Spleen (tissue), 11 donors: ENCODE measurements around the gene FAM219B. TPM values are rescaled to one million over a fixed set of nuclear protein-coding genes. Genes with fewer than 3 reads are reported as not detected.
"Not testable (repeated sequence)": the region's sequence is repeated elsewhere in the genome, so short reads cannot be mapped to it uniquely, and the experiment has no call there.

ENCODE experiments used
- DNase-seq: peaks from one replicate; pipeline ENCODE4 v3.0.0-alpha.2; 2020
- H3K27ac ChIP-seq, 8 donors: fragments of 200-600 bp; sonication (generic) in 7 of 8; 1 replicate in 4 of 8; 2 replicates in 4 of 8; pipeline versions ENCODE4 v1.5.0 to v1.8.0; 2016 to 2021; ENCODE audit warnings: inconsistent platforms in 4 of 8, mild to moderate bottlenecking in 4 of 8, moderate library complexity in 1 of 8
- H3K27me3 ChIP-seq, 7 donors: fragments of 200-600 bp; sonication (generic) in 6 of 7; replicated peaks in 1 of 7; 1 replicate in 4 of 7; 2 replicates in 3 of 7; pipeline versions ENCODE4 v1.5.0 to v1.8.0; 2016 to 2021; ENCODE audit warnings: inconsistent platforms in 3 of 7, mild to moderate bottlenecking in 1 of 7
- H3K36me3 ChIP-seq, 6 donors: fragments of 200-600 bp; sonication (generic) in 5 of 6; 1 replicate in 4 of 6; 2 replicates in 2 of 6; pipeline versions ENCODE4 v1.5.0 to v1.8.0; 2016 to 2021; ENCODE audit warnings: inconsistent platforms in 2 of 6
- H3K4me1 ChIP-seq, 6 donors: fragments of 200-600 bp; sonication (generic) in 5 of 6; 1 replicate in 3 of 6; 2 replicates in 3 of 6; pipeline versions ENCODE4 v1.5.0 to v1.8.0; 2016 to 2021; ENCODE audit warnings: inconsistent platforms in 3 of 6
- H3K4me3 ChIP-seq, 8 donors: fragments of 200-600 bp; sonication (generic) in 7 of 8; 1 replicate in 4 of 8; 2 replicates in 4 of 8; pipeline versions ENCODE4 v1.5.0 to v1.8.0; 2016 to 2021; ENCODE audit warnings: inconsistent platforms in 4 of 8, mild to moderate bottlenecking in 4 of 8, moderate library complexity in 2 of 8
- H3K9me3 ChIP-seq, 8 donors: fragments of 200-600 bp; sonication (generic) in 7 of 8; 1 replicate in 4 of 8; 2 replicates in 4 of 8; pipeline versions ENCODE4 v1.5.0 to v1.8.0; 2016 to 2021; ENCODE audit warnings: inconsistent platforms in 4 of 8
- POLR2A ChIP-seq, 3 donors: fragments of 450-650 bp; IDR thresholded peaks; one replicate each; pipeline ENCODE4 v1.5.1; 2017; ENCODE audit warnings: antibody characterized with exemption in 3 of 3, mild to moderate bottlenecking in 1 of 3
- POLR2AphosphoS5 ChIP-seq, 3 donors: sonication (generic); formaldehyde crosslinking; IDR thresholded peaks; one replicate each; pipeline ENCODE4 v1.5.1; 2017; ENCODE audit warnings: antibody characterized with exemption in 3 of 3
- WGBS, 5 donors: extraction: QIAGEN DNeasy Blood & Tissue Kit in 3 of 5; methylation state at CpG; one replicate each; pipeline versions ENCODE4 v1.1.5 to v1.1.7; 2013 to 2018; 5-methylcytosine and 5-hydroxymethylcytosine counted together
- intact Hi-C: fragments of 100-400 bp; cut with DNase I; formaldehyde crosslinking; loops from one replicate; pipeline ENCODE4 v1.15.0; 2023; ENCODE audit warnings: low total_unique reads
- polyA plus RNA-seq, 3 donors: library from polyadenylated mRNA; stranded (reverse); fragments of 200-250 nt; gene quantifications; one replicate each; pipeline ENCODE4 v1.2.1, GENCODE V29; 2013
- total RNA-seq, 7 donors: library from RNA; depleted of rRNA in 3 of 7; stranded (reverse); fragments of >200 nt in 3 of 7; fragmentation: NEBNext Ultra II Directional in 4 of 7; extraction: Animal tissue kit (Norgen Biotek cat#: 25700) in 4 of 7; gene quantifications; one replicate each; pipeline versions ENCODE4 v1.1.0 to v1.2.1, GENCODE V29; 2016 to 2021
- TF ChIP-seq, protein P1 (sequence below), 11 experiments: fragments of 200-600 bp in 7 of 11; fragments of 450-650 bp in 4 of 11; sonication (generic) in 4 of 11; IDR thresholded peaks in 8 of 11; conservative IDR thresholded peaks in 3 of 11; 1 replicate in 7 of 11; 2 replicates in 4 of 11; pipeline versions ENCODE4 v1.4.0 to v1.8.0; 2016 to 2021; ENCODE audit warnings: antibody characterized with exemption in 11 of 11, inconsistent platforms in 4 of 11, mild to moderate bottlenecking in 1 of 11
- donor health status: healthy with polysubstance abuse.
- donor health status: DM: no; HTN: no; CAD: no; lungs with moderate emphysema.
- donor health status: DM: no; HTN: no; CAD: no.
- donor health status: Bipolar disorder and iron deficiency.
- donor health status: healthy.
- donor health status: DM: no; HTN: no; CAD: no.
- donor health status: DM: yes; HTN: yes; CAD: no.

FAM219B gene
- total and polyA plus RNA-seq, 10 donors, result 18.6 to 103 (median 69.1) TPM

DNA sequence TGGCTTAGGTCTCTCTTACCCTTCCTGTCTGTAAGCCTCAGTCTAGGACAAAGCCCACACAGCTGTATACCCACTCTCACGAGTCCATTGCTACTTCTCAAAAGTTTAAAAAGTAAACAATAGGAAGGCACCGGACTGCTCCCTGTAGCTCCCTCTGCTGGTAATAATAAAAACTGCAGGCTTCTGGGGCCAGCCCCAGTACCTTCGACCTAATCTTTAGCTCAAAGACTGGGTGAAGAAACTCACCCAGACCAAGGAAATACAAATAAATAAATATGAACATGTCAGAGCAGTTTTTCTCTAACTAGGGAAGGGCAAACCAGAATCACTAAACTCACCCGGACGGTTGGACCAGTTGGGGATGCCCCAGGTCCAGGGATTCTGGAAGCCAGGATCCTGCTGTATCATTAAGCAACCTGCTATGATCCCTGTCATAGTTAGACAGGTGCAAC is 5.0 kb downstream of the FAM219B start:
- Histone ChIP-seq H3K27ac (peak overlapping the region in 6 of 8 donors; percentile 18 to 70 (median 54)), H3K9me3 (no peaks in the 10 kb centered on the region), H3K36me3 (peaks cover 0 to 83% (median 56%) of the 10 kb centered on the region in 6 donors), H3K4me1 (peaks cover 22 to 93% (median 79%) of the 10 kb centered on the region in 6 donors), H3K27me3 (no peaks in the 10 kb centered on the region), H3K4me3 (no peak overlapping the region)
- intact Hi-C loops, result loop anchor here (5.0 kb wide), 1 partner anchor 59 kb away; the partner anchor contains the start of gene ULK3
- WGBS, 5 donors, result 20 to 28% (median 26%) methylated on average over 5 of the region's 5 CpGs
- TF ChIP-seq, protein P1, sequence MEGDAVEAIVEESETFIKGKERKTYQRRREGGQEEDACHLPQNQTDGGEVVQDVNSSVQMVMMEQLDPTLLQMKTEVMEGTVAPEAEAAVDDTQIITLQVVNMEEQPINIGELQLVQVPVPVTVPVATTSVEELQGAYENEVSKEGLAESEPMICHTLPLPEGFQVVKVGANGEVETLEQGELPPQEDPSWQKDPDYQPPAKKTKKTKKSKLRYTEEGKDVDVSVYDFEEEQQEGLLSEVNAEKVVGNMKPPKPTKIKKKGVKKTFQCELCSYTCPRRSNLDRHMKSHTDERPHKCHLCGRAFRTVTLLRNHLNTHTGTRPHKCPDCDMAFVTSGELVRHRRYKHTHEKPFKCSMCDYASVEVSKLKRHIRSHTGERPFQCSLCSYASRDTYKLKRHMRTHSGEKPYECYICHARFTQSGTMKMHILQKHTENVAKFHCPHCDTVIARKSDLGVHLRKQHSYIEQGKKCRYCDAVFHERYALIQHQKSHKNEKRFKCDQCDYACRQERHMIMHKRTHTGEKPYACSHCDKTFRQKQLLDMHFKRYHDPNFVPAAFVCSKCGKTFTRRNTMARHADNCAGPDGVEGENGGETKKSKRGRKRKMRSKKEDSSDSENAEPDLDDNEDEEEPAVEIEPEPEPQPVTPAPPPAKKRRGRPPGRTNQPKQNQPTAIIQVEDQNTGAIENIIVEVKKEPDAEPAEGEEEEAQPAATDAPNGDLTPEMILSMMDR (IDR thresholded peaks at IDR 0.05 in 8 of 11, conservative IDR thresholded peaks at IDR 0.05 in 3 of 11), result peak; percentile 76 to 97 (median 92)
- no peak for TF ChIP-seq POLR2A (IDR thresholded peaks at IDR 0.05)
- DNase-seq, result peak; percentile 80

DNA sequence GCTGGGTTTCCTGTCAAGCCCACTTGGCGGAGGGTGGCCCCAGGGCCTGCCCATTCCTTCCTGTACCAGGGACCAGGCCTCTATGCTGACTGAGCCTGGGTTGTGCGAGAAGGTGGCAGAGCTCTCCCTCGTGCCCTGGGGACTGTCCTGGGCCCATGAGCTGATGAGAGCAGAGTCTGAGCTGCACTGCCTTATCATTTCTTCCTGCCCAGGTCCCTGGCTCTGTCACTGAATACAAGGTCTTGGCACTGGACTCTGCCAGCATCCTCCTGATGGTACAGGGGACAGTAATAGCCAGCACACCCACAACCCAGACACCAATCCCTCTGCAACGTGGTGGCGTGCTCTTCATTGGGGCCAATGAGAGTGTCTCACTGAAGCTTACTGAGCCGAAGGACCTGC is 9.3 kb downstream of the FAM219B start:
- no peak for TF ChIP-seq POLR2A (IDR thresholded peaks at IDR 0.05)
- TF ChIP-seq, protein P1 (IDR thresholded peaks at IDR 0.05 in 8 of 11, conservative IDR thresholded peaks at IDR 0.05 in 3 of 11), result no peak
- TF ChIP-seq POLR2AphosphoS5 (IDR thresholded peaks at IDR 0.05), result peak in 2 of 3 donors; percentile 61 to 72
- intact Hi-C loops, result no loop called here
- Histone ChIP-seq H3K9me3 (no peaks in the 10 kb centered on the region), H3K4me3 (no peak overlapping the region), H3K27ac (peak overlapping the region in 6 of 8 donors; percentile 22 to 71 (median 66)), H3K27me3 (no peaks in the 10 kb centered on the region), H3K36me3 (peaks cover 0 to 83% (median 43%) of the 10 kb centered on the region in 6 donors), H3K4me1 (peaks cover 11 to 73% (median 59%) of the 10 kb centered on the region in 6 donors)
- peak; percentile 73 for DNase-seq
- WGBS, 5 donors, result 52 to 76% (median 63%) methylated on average over 6 of the region's 6 CpGs

- no peak overlapping the region for H3K4me3 ChIP-seq
- 90 to 95% (median 93%) methylated on average over 3 of the region's 3 CpGs for WGBS, 5 donors
- H3K36me3 ChIP-seq, result peaks cover 0 to 86% (median 37%) of the 10 kb centered on the region in 6 donors
- peak; percentile 9 for DNase-seq
- intact Hi-C loops, result no loop called here
- H3K9me3 ChIP-seq, result no peaks in the 10 kb centered on the region
- peak overlapping the region in 4 of 8 donors; percentile 48 to 71 (median 68) for H3K27ac ChIP-seq
- peak in 1 of 3 donors; percentile 29 for TF ChIP-seq POLR2AphosphoS5 (IDR thresholded peaks at IDR 0.05)
- TF ChIP-seq POLR2A (IDR thresholded peaks at IDR 0.05), result no peak
- H3K27me3 ChIP-seq, result no peaks in the 10 kb centered on the region
- H3K4me1 ChIP-seq, result peaks cover 4 to 73% (median 53%) of the 10 kb centered on the region in 6 donors
These were observed 10.3 kb downstream of the FAM219B start for GRCh38 chr15:74896316-74896715.

DNA sequence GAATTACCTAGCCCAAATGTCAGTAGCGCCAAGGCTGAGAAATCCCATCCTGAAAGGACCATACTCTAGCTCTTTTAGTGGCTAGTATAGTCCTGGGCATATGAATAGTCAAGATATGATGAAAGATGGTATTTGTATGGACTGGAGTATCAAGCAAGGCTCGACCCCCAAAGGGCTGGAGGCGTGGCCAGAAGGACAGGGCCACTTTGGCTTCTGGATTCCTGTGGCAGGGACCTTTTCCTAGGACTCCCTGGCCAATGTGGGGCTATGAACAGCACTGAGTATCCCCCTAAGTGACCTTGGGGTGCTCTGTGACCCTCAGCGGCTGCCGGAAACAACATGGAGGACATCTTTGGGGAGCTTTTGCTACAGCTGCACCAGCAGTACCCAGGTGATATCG is 10.8 kb downstream of the FAM219B start:
- intact Hi-C loops, result no loop called here
- H3K36me3 ChIP-seq, result peaks cover 0 to 83% (median 34%) of the 10 kb centered on the region in 6 donors

GRCh38 chr15:74894383-74894782 is 12.3 kb downstream of the FAM219B start:
- DNase-seq, H3K4me3 ChIP-seq, intact Hi-C loops, H3K9me3 ChIP-seq, H3K27me3 ChIP-seq: not testable (repeated sequence)
- peak overlapping the region in 1 of 8 donors; percentile 45 for H3K27ac ChIP-seq
- WGBS, 5 donors, result 92 to 98% (median 97%) methylated on average over 4 to 7 of the region's 7 CpGs
- peaks cover 9 to 75% (median 54%) of the 10 kb centered on the region in 6 donors for H3K4me1 ChIP-seq
- H3K36me3 ChIP-seq, result peaks cover 0 to 68% (median 24%) of the 10 kb centered on the region in 6 donors

More for the DNA sequence above, 10.8 kb downstream of the FAM219B start:
- H3K27ac ChIP-seq, result peak overlapping the region in 2 of 8 donors; percentile 4 to 71
- peak; percentile 34 for DNase-seq
- peaks cover under 1 to 73% (median 52%) of the 10 kb centered on the region in 6 donors for H3K4me1 ChIP-seq
- H3K27me3 ChIP-seq, result no peaks in the 10 kb centered on the region
- no peaks in the 10 kb centered on the region for H3K9me3 ChIP-seq
- H3K4me3 ChIP-seq, result no peak overlapping the region
- 92 to 98% (median 95%) methylated on average over 6 of the region's 6 CpGs for WGBS, 5 donors
- TF ChIP-seq, protein P1 (IDR thresholded peaks at IDR 0.05 in 8 of 11, conservative IDR thresholded peaks at IDR 0.05 in 3 of 11), result no peak
- TF ChIP-seq POLR2AphosphoS5 (IDR thresholded peaks at IDR 0.05), result no peak
- TF ChIP-seq POLR2A (IDR thresholded peaks at IDR 0.05), result no peak
